ENCODE data around the gene POC1B. TPM values are rescaled to one million over a fixed set of nuclear protein-coding genes. Genes with fewer than 3 reads are reported as not detected.
A peak's percentile ranks its signal among the peaks of the same experiment; 100 is the strongest.

The POC1B gene
- total RNA-seq, 1 experiment from 2014 or later, result 14.1 TPM

DNA sequence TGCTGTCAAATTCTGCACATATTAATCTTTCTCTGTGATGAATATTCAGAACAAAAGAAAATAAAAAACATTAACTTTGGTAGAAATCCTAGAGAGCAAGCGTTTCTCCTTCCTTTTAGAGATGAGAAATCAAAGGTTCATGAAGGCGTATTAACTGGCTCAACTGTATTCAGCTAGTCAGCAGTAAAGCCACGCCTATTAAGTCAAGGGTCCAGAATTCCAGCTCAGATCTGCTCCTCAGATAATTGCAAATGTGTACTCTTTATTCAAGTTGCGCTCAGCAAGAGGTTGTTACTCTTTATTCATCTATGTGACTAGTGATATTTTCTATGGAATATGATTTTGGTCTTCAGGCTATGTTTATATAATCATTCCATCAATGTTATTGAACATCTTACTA, 13.1 kb upstream of the POC1B start:
- H3K9me3 ChIP-seq, result no peaks in the 10 kb centered on the region
- no peak overlapping the region for H3K4me3 ChIP-seq (ENCODE audit: low read depth, low read length)
- no peaks in the 10 kb centered on the region for H3K27me3 Mint-ChIP-seq (ENCODE audit: insufficient read depth, unreplicated experiment)
- H3K27me3 ChIP-seq (replicated peaks; ENCODE audit: control insufficient read depth, insufficient read depth, low read length), result no peaks in the 10 kb centered on the region
- H3K4me1 Mint-ChIP-seq (ENCODE audit: low read depth, unreplicated experiment), result peaks cover 28% of the 10 kb centered on the region
- no peak for DNase-seq
- no peak overlapping the region for H3K27ac Mint-ChIP-seq (ENCODE audit: unreplicated experiment)
- H3K9me3 Mint-ChIP-seq (ENCODE audit: unreplicated experiment), result no peaks in the 10 kb centered on the region
- ChIA-PET CTCF (interaction anchor here (0.9 kb wide), 1 partner anchor 237 kb away, joined by 3 read pairs; no protein-coding TSS in a partner anchor), POLR2A (no interaction called here)
- H3K4me1 ChIP-seq, result peaks cover 41% of the 10 kb centered on the region
- no TSS peak for BruUV-seq (replicated peaks)
- H3K4me3 Mint-ChIP-seq (ENCODE audit: unreplicated experiment), result no peak overlapping the region
- no peaks in the 10 kb centered on the region; the same call in 1 of the 2 replicates for H3K36me3 ChIP-seq (ENCODE audit: control insufficient read depth, insufficient read depth, low read length)
- TF ChIP-seq, protein P1, sequence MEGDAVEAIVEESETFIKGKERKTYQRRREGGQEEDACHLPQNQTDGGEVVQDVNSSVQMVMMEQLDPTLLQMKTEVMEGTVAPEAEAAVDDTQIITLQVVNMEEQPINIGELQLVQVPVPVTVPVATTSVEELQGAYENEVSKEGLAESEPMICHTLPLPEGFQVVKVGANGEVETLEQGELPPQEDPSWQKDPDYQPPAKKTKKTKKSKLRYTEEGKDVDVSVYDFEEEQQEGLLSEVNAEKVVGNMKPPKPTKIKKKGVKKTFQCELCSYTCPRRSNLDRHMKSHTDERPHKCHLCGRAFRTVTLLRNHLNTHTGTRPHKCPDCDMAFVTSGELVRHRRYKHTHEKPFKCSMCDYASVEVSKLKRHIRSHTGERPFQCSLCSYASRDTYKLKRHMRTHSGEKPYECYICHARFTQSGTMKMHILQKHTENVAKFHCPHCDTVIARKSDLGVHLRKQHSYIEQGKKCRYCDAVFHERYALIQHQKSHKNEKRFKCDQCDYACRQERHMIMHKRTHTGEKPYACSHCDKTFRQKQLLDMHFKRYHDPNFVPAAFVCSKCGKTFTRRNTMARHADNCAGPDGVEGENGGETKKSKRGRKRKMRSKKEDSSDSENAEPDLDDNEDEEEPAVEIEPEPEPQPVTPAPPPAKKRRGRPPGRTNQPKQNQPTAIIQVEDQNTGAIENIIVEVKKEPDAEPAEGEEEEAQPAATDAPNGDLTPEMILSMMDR (IDR thresholded peaks at IDR 0.05; ENCODE audit: insufficient read depth in 1 of 2, low read depth in 1 of 2, low read length in 1 of 2, severe bottlenecking in 1 of 2, unreplicated experiment in 1 of 2), result no peak
- H3K36me3 Mint-ChIP-seq (ENCODE audit: insufficient read depth, unreplicated experiment), result no peaks in the 10 kb centered on the region
- intact Hi-C loops (cut with micrococcal nuclease; ENCODE audit: unreplicated experiment), result no loop called here

- ChIA-PET POLR2A (no interaction called here), CTCF (no interaction called here)
- Histone ChIP-seq H3K4me1 (peaks cover 37% of the 10 kb centered on the region), H3K9me3 (no peaks in the 10 kb centered on the region), H3K27me3 (replicated peaks; ENCODE audit: control insufficient read depth, insufficient read depth, low read length) (no peaks in the 10 kb centered on the region), H3K36me3 (ENCODE audit: control insufficient read depth, insufficient read depth, low read length) (no peaks in the 10 kb centered on the region; the same call in 1 of the 2 replicates), H3K4me3 (ENCODE audit: low read depth, low read length) (no peak overlapping the region)
- H3K9me3 Mint-ChIP-seq (ENCODE audit: unreplicated experiment), result no peaks in the 10 kb centered on the region
- DNase-seq, result no peak
- H3K27me3 Mint-ChIP-seq (ENCODE audit: insufficient read depth, unreplicated experiment), result no peaks in the 10 kb centered on the region
- no peak overlapping the region for H3K27ac Mint-ChIP-seq (ENCODE audit: unreplicated experiment)
- no peak overlapping the region for H3K4me3 Mint-ChIP-seq (ENCODE audit: unreplicated experiment)
- H3K36me3 Mint-ChIP-seq (ENCODE audit: insufficient read depth, unreplicated experiment), result no peaks in the 10 kb centered on the region
- TF ChIP-seq, protein P1 (IDR thresholded peaks at IDR 0.05; ENCODE audit: insufficient read depth in 1 of 2, low read depth in 1 of 2, low read length in 1 of 2, severe bottlenecking in 1 of 2, unreplicated experiment in 1 of 2), result no peak
- H3K4me1 Mint-ChIP-seq (ENCODE audit: low read depth, unreplicated experiment), result peaks cover 28% of the 10 kb centered on the region
- intact Hi-C loops (cut with micrococcal nuclease; ENCODE audit: unreplicated experiment), result no loop called here
- no TSS peak for BruUV-seq (replicated peaks)
These were observed 11.5 kb upstream of the POC1B start for GRCh38 chr12:89537389-89537788.

DNA sequence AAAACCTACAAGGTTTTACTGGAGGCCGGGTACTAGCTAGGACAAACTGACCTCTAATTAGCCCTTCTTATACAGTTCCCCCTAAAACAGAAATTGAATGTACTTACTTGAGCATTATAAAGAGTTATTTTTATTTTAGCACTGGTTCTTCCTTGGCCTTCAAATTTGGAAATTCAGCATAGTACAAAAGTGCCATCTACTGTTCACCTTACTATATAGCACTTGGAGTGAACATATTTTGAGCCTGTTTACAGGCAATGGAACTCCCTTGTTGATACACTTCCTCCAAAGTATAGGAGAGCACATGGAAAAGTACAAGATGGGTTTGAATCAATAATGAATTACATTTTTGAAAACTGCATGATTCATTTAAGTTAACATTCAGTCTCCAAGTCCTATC, 3.9 kb upstream of the POC1B start:
- no peaks in the 10 kb centered on the region for H3K9me3 ChIP-seq
- BruUV-seq (replicated peaks), result no TSS peak
- intact Hi-C loops (cut with micrococcal nuclease; ENCODE audit: unreplicated experiment), result loop anchor here (1.0 to 10.0 kb wide), 4 partner anchors 37 to 1385 kb away; partner anchors contain the start of genes CEP290 and TMTC3
- POLR2A ChIA-PET, result no interaction called here
- Mint-ChIP-seq H3K4me3 (ENCODE audit: unreplicated experiment) (no peak overlapping the region), H3K4me1 (ENCODE audit: low read depth, unreplicated experiment) (no peaks in the 10 kb centered on the region), H3K36me3 (ENCODE audit: insufficient read depth, unreplicated experiment) (no peaks in the 10 kb centered on the region), H3K9me3 (ENCODE audit: unreplicated experiment) (no peaks in the 10 kb centered on the region), H3K27ac (ENCODE audit: unreplicated experiment) (no peak overlapping the region), H3K27me3 (ENCODE audit: insufficient read depth, unreplicated experiment) (no peaks in the 10 kb centered on the region)
- TF ChIP-seq, protein P1 (IDR thresholded peaks at IDR 0.05; ENCODE audit: insufficient read depth in 1 of 2, low read depth in 1 of 2, low read length in 1 of 2, severe bottlenecking in 1 of 2, unreplicated experiment in 1 of 2), result peak; percentile 62 to 69
- no peaks in the 10 kb centered on the region for H3K36me3 ChIP-seq (ENCODE audit: control insufficient read depth, insufficient read depth, low read length)
- CTCF ChIA-PET, result no interaction called here
- DNase-seq, result peak in 1 of 2 experiments; percentile 41
- no peaks in the 10 kb centered on the region; the same call in 1 of the 2 replicates for H3K4me1 ChIP-seq
- H3K27me3 ChIP-seq (replicated peaks; ENCODE audit: control insufficient read depth, insufficient read depth, low read length), result no peaks in the 10 kb centered on the region
- no peak overlapping the region for H3K4me3 ChIP-seq (ENCODE audit: low read depth, low read length)

Measured in Caco-2 (cell line).